HepG2 (cell line): Measurements from ENCODE around the gene GPBAR1. TPM values are rescaled to one million over a fixed set of nuclear protein-coding genes. Genes with fewer than 3 reads are reported as not detected.

Experiments used
- ATAC-seq: fragments of 200-7000 bp; cut with Tn5 transposase; 3 replicates; pipeline ENCODE4 v1.9.1; 2020; ENCODE audit warnings: mild to moderate bottlenecking, moderate library complexity
- BruUV-seq: library from RNA; stranded (reverse); fragments of 400-500 nt; replicated peaks from 2 replicates; lab custom pipeline; 2021; lab: Mats Ljungman, UMichigan
- CTCF ChIA-PET: fragments of 300-600 bp; formaldehyde crosslinking; extraction: SDS; loops from one replicate; lab custom pipeline; 2021; ENCODE audit warnings: low total read pairs, inconsistent platforms, low intra/inter-chr PET ratio; lab: Yijun Ruan, JAX
- POLR2A ChIA-PET: fragments of 350-600 bp; sonication (Branson Sonifier 250); formaldehyde crosslinking; loops from one replicate; lab custom pipeline; 2020; ENCODE audit warnings: antibody characterized with exemption, inconsistent platforms; lab: Yijun Ruan, JAX
- DNase-seq: peaks from one replicate; pipeline ENCODE4 v3.0.0-alpha.2; 2015; ENCODE audit warnings: low spot score
- FAIRE-seq: peaks from 3 replicates; lab custom pipeline; 2011; peaks lifted over from hg19 to GRCh38; lab: Jason Lieb, UNC
- H2AFZ ChIP-seq: one replicate; pipeline ENCODE4 v1.6.1; 2011; ENCODE audit warnings: low read length, inconsistent platforms
- H3K27ac ChIP-seq: fragments of 300-600 bp; 3 replicates; pipeline ENCODE4 v1.8.0; 2011; ENCODE audit warnings: mixed run types, mild to moderate bottlenecking, mixed read lengths, low read length, inconsistent platforms; ENCODE audit not compliant: insufficient read depth; ENCODE audit errors: extremely low read length
- H3K27me3 ChIP-seq, 2 experiments: fragments of 200-600 bp in 1 of 2; 2 replicates in 1 of 2; 3 replicates in 1 of 2; pipeline versions ENCODE4 v1.6.0 to v1.8.0; 2011; ENCODE audit warnings: low read length in 2 of 2, mild to moderate bottlenecking in 2 of 2, moderate library complexity in 2 of 2, inconsistent platforms in 1 of 2; ENCODE audit not compliant: insufficient read depth in 2 of 2, control insufficient read depth in 1 of 2
- H3K36me3 ChIP-seq, 2 experiments: fragments of 200-600 bp in 1 of 2; replicated peaks in 1 of 2; 2 replicates in 1 of 2; 3 replicates in 1 of 2; pipeline versions ENCODE4 v1.5.1 to v1.8.0; 2011; ENCODE audit warnings: low read length in 2 of 2, inconsistent platforms in 1 of 2; ENCODE audit not compliant: insufficient read depth in 2 of 2, control insufficient read depth in 1 of 2
- H3K4me1 ChIP-seq: 2 replicates; pipeline ENCODE4 v1.5.1; 2012; ENCODE audit warnings: low read length, inconsistent platforms; ENCODE audit not compliant: insufficient read depth
- H3K4me2 ChIP-seq: 2 replicates; pipeline ENCODE4 v1.6.0; 2011; ENCODE audit warnings: low read depth, low read length, inconsistent platforms
- H3K4me3 ChIP-seq, 3 experiments: fragments of 200-600 bp in 1 of 3; sonication (generic), shearing (Covaris generic) in 1 of 3; replicated peaks in 1 of 3; 2 replicates each; pipeline ENCODE4 v1.5.1; 2011 to 2016; ENCODE audit warnings: low read length in 3 of 3, inconsistent platforms in 2 of 3, low read depth in 2 of 3, mild to moderate bottlenecking in 2 of 3, control low read depth in 1 of 3, mixed read lengths in 1 of 3; ENCODE audit not compliant: insufficient read depth in 1 of 3
- H3K79me2 ChIP-seq: one replicate; pipeline ENCODE4 v1.6.1; 2011; ENCODE audit warnings: low read length, inconsistent platforms; ENCODE audit not compliant: insufficient read depth
- H3K9ac ChIP-seq: 2 replicates; pipeline ENCODE4 v1.6.0; 2011; ENCODE audit warnings: mild to moderate bottlenecking, low read depth, low read length, inconsistent platforms; ENCODE audit not compliant: insufficient read depth
- H3K9me3 ChIP-seq: 2 replicates; pipeline ENCODE4 v1.5.1; 2012; ENCODE audit warnings: mild to moderate bottlenecking, low read length
- H4K20me1 ChIP-seq: 2 replicates; pipeline ENCODE4 v1.6.0; 2011; ENCODE audit warnings: inconsistent platforms, mild to moderate bottlenecking, low read length, moderate library complexity; ENCODE audit not compliant: insufficient read depth
- CBX1 ChIP-seq: IDR thresholded peaks from one replicate; pipeline ENCODE4 v1.6.1; 2016; ENCODE audit warnings: antibody characterized with exemption, low read depth
- GATA4 ChIP-seq: sonication (generic); IDR thresholded peaks from 2 replicates; pipeline ENCODE4 v1.6.1; 2016; ENCODE audit warnings: antibody characterized with exemption, low read depth, borderline replicate concordance
- HBP1 ChIP-seq: IDR thresholded peaks from 2 replicates; pipeline ENCODE4 v1.6.1; 2016; ENCODE audit warnings: low read depth, control low read depth
- HES4 ChIP-seq: sonication (generic); formaldehyde crosslinking; IDR thresholded peaks from 2 replicates; pipeline ENCODE4 v1.9.0; 2021; ENCODE audit warnings: mild to moderate bottlenecking, missing genetic modification reagents, borderline replicate concordance
- PCBP1 ChIP-seq: fragments of 200-400 bp; formaldehyde crosslinking; IDR thresholded peaks from 2 replicates; pipeline ENCODE4 v1.6.1; 2017; ENCODE audit warnings: mild to moderate bottlenecking, low read depth, low read length, borderline replicate concordance
- RNF219 ChIP-seq: sonication (generic); formaldehyde crosslinking; IDR thresholded peaks from 2 replicates; pipeline ENCODE4 v1.5.0; 2020; ENCODE audit warnings: mild to moderate bottlenecking, missing genetic modification reagents
- SP5 ChIP-seq: IDR thresholded peaks from 2 replicates; pipeline ENCODE4 v1.6.1; 2016; ENCODE audit warnings: low read depth, borderline replicate concordance
- TEF ChIP-seq: sonication (generic); formaldehyde crosslinking; IDR thresholded peaks from 2 replicates; pipeline ENCODE4 v1.5.0; 2020; ENCODE audit warnings: missing genetic modification reagents
- TRIM24 ChIP-seq: sonication (generic); formaldehyde crosslinking; IDR thresholded peaks from 2 replicates; pipeline ENCODE4 v1.8.0; 2022; ENCODE audit warnings: mild to moderate bottlenecking, missing genetic modification reagents
- ZBTB33 ChIP-seq: sonication (generic); formaldehyde crosslinking; IDR thresholded peaks from 2 replicates; pipeline ENCODE4 v1.4.0; 2020; ENCODE audit warnings: missing genetic modification reagents
- ZNF512 ChIP-seq: sonication (generic); formaldehyde crosslinking; IDR thresholded peaks from 2 replicates; pipeline ENCODE4 v1.4.0; 2020; ENCODE audit warnings: mild to moderate bottlenecking, missing genetic modification reagents
- ZNF772 ChIP-seq: sonication (generic); formaldehyde crosslinking; IDR thresholded peaks from 2 replicates; pipeline ENCODE4 v1.5.0; 2020; ENCODE audit warnings: mild to moderate bottlenecking, missing genetic modification reagents
- WGBS: methylation state at CpG from one replicate; pipeline ENCODE4 v1.1.6; 2017; ENCODE audit warnings: low lambda C conversion rate; 5-methylcytosine and 5-hydroxymethylcytosine counted together
- in situ Hi-C: cut with HindIII; loops from 2 replicates; pipeline ENCODE4 v1.10.0; 2017; ENCODE audit warnings: low pct_unique_long_range_greater_than_20kb; ENCODE audit not compliant: extremely low pct_ligation_motif_present
- intact Hi-C: fragments of 100-400 bp; cut with micrococcal nuclease; formaldehyde crosslinking; loops from one replicate; pipeline ENCODE4 v1.10.0; 2022; ENCODE audit not compliant: unreplicated experiment
- polyA plus RNA-seq, 8 experiments: library from polyadenylated mRNA; depleted of rRNA in 3 of 8; stranded (reverse) in 7 of 8; unstranded in 1 of 8; fragments of >200 nt; fragmentation: Illumina TruSeq in 4 of 8; extraction: Trizol in 4 of 8; gene quantifications; 2 replicates each; pipeline versions ENCODE4 v1.2.1 to v1.2.3, GENCODE V29; 2011 to 2016; ENCODE audit warnings: low read depth in 4 of 8, missing spikeins in 1 of 8, mixed read lengths in 1 of 8; ENCODE audit not compliant: insufficient read depth in 1 of 8
- total RNA-seq, 5 experiments: library from RNA; depleted of rRNA; stranded (reverse); fragments of >200 nt; fragmentation: Illumina TruSeq; extraction: Trizol; gene quantifications; 2 replicates each; pipeline ENCODE4 v1.2.3, GENCODE V29; 2016; ENCODE audit warnings: low read depth in 1 of 5

The GPBAR1 gene
- total and polyA plus RNA-seq, 2 of the 13 experiments (the other 11 are each of a cell fraction or from before 2014, with no cell fraction given): 0.05 to 0.09 TPM

- TF ChIP-seq RNF219 (no peak), SP5 (CRISPR knock-in tag) (no peak), ZNF772 (CRISPR knock-in tag) (peak; percentile 36; the same call in 1 of the 2 replicates)
These were observed 15.6 kb upstream of the GPBAR1 start (continued) for GRCh38 chr2:218245214-218245613.

GRCh38 chr2:218249691-218250090 lies 11.1 kb upstream of the GPBAR1 start:
- peaks cover 61 to 91% of the 10 kb centered on the region in 2 experiments for H3K36me3 ChIP-seq
- 97% methylated on average over 13 of the region's 13 CpGs for WGBS
- H3K4me3 ChIP-seq: no peak overlapping the region
- POLR2A ChIA-PET: no interaction called here
- H3K27me3 ChIP-seq: no peaks in the 10 kb centered on the region
- no peak for DNase-seq
- H4K20me1 ChIP-seq: peaks cover 5% of the 10 kb centered on the region; the same call in 1 of the 2 replicates
- TF ChIP-seq TRIM24 (CRISPR knock-in tag): no peak
- TF ChIP-seq PCBP1: no peak
- no peak for TF ChIP-seq CBX1
- no peak for TF ChIP-seq ZBTB33 (CRISPR knock-in tag)
- no peak for TF ChIP-seq GATA4
- no peak for TF ChIP-seq HBP1 (CRISPR knock-in tag)
- no peak for TF ChIP-seq HES4 (CRISPR knock-in tag)
- TF ChIP-seq TEF (CRISPR knock-in tag): no peak
- TF ChIP-seq ZNF512 (CRISPR knock-in tag): no peak
- H3K9ac ChIP-seq: no peak overlapping the region
- no peak for ATAC-seq
- no peak for FAIRE-seq
- CTCF ChIA-PET: no interaction called here
- H3K4me1 ChIP-seq: peaks cover 13% of the 10 kb centered on the region
- in situ Hi-C loops (no loop called here), intact Hi-C loops (no loop called here)
- BruUV-seq: no TSS peak
- H2AFZ ChIP-seq: no peak overlapping the region
- H3K27ac ChIP-seq: no peak overlapping the region
- no peaks in the 10 kb centered on the region for H3K9me3 ChIP-seq
- H3K4me2 ChIP-seq: no peak overlapping the region
- H3K79me2 ChIP-seq: no peaks in the 10 kb centered on the region
